PC-9 (cell line): Measurements from ENCODE around the gene MTA3. TPM values are rescaled to one million over a fixed set of nuclear protein-coding genes. Genes with fewer than 3 reads are reported as not detected.

Experiments
- BruUV-seq: library from RNA; stranded (reverse); fragments of 400-500 nt; replicated peaks from 2 replicates; lab custom pipeline; 2021; lab: Mats Ljungman, UMichigan
- CTCF ChIA-PET: fragments of 300-600 bp; sonication (Branson Sonifier 250); formaldehyde crosslinking; loops from one replicate; lab custom pipeline; 2022; ENCODE audit warnings: antibody characterized with exemption; lab: Charles Lee
- POLR2A ChIA-PET: fragments of 300-600 bp; sonication (Branson Sonifier 250); formaldehyde crosslinking; loops from one replicate; lab custom pipeline; 2022; ENCODE audit warnings: antibody characterized with exemption; ENCODE audit not compliant: unreplicated experiment; lab: Charles Lee
- DNase-seq, 2 experiments: peaks; one replicate each; pipeline versions ENCODE4 v3.0.0 to v3.0.0-alpha.2; 2015 to 2022; ENCODE audit warnings: mixed read lengths in 1 of 2
- H2AFZ ChIP-seq: fragments of 200-600 bp; sonication (generic); 2 replicates; pipeline ENCODE4 v1.8.1; 2017; ENCODE audit warnings: antibody characterized with exemption
- H3F3A ChIP-seq: fragments of 200-600 bp; sonication (generic); 2 replicates; pipeline ENCODE4 v1.8.1; 2017; ENCODE audit warnings: antibody characterized with exemption, mild to moderate bottlenecking, low read depth; ENCODE audit not compliant: insufficient read depth
- H3K27ac ChIP-seq: fragments of 200-600 bp; sonication (generic); 2 replicates; pipeline ENCODE4 v1.6.1; 2016; ENCODE audit warnings: mixed run types
- H3K27me3 ChIP-seq: fragments of 200-600 bp; sonication (generic); 2 replicates; pipeline ENCODE4 v1.6.1; 2016; ENCODE audit warnings: low read depth, mixed run types; ENCODE audit not compliant: insufficient read depth
- H3K36me3 ChIP-seq: fragments of 200-600 bp; sonication (generic); 2 replicates; pipeline ENCODE4 v1.6.1; 2016; ENCODE audit warnings: low read depth, mixed run types
- H3K4me1 ChIP-seq: fragments of 200-600 bp; sonication (generic); replicated peaks from 2 replicates; pipeline ENCODE4 v1.6.1; 2016; ENCODE audit warnings: mixed run types; ENCODE audit not compliant: insufficient read depth
- H3K4me2 ChIP-seq: fragments of 200-600 bp; sonication (generic); 2 replicates; pipeline ENCODE4 v1.6.1; 2017; ENCODE audit warnings: mixed run types
- H3K4me3 ChIP-seq: fragments of 200-600 bp; sonication (generic); 2 replicates; pipeline ENCODE4 v1.6.1; 2016; ENCODE audit warnings: mixed run types
- H3K79me2 ChIP-seq: fragments of 200-600 bp; sonication (generic); 2 replicates; pipeline ENCODE4 v1.6.1; 2017; ENCODE audit warnings: low read depth, mixed run types
- H3K9me2 ChIP-seq: fragments of 200-600 bp; sonication (generic); 2 replicates; pipeline ENCODE4 v1.8.1; 2017; ENCODE audit warnings: mild to moderate bottlenecking; ENCODE audit not compliant: insufficient read depth
- H3K9me3 ChIP-seq: fragments of 200-600 bp; sonication (generic); 2 replicates; pipeline ENCODE4 v1.8.1; 2016; ENCODE audit warnings: low read depth; ENCODE audit not compliant: insufficient read depth
- H4K20me1 ChIP-seq: fragments of 200-600 bp; sonication (generic); 2 replicates; pipeline ENCODE4 v1.8.1; 2017; ENCODE audit not compliant: insufficient read depth
- CTCF ChIP-seq: fragments of 200-600 bp; sonication (generic); conservative IDR thresholded peaks from 2 replicates; pipeline ENCODE4 v1.6.1; 2017; ENCODE audit warnings: mixed run types, antibody characterized with exemption, mild to moderate bottlenecking, moderate library complexity
- EZH2 ChIP-seq: fragments of 200-600 bp; sonication (generic); IDR thresholded peaks from 2 replicates; pipeline ENCODE4 v1.8.0; 2017; ENCODE audit warnings: antibody characterized with exemption, low read depth
- intact Hi-C: fragments of 100-400 bp; cut with micrococcal nuclease; formaldehyde crosslinking; loops from one replicate; pipeline ENCODE4 v1.10.0; 2022; ENCODE audit not compliant: unreplicated experiment
- total RNA-seq: library from RNA; stranded (reverse); gene quantifications from 2 replicates; pipeline ENCODE4 v1.2.3, GENCODE V29; 2021

MTA3 gene
- total RNA-seq, 1 experiment from 2014 or later, result 89.8 TPM

DNA sequence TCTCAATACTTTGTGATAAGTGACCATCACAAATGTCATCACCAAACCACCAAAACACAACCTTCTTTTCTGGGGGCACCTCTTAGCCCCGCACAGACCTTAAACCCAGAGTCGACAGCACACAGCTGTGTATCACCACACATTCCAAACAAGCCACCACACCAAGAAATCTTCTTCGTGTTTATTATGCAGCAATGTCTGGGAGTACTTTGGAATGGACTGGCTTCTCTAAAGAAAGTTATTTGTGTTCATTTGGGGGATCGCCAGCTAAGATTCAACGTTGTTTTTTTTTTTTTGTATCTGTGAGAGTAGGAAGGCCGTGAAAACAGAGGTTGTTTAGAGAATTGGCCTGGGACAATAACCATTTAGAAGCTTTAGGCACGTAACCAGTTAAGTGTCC is 1.1 kb upstream of the MTA3 start:
- Histone ChIP-seq H3K4me2 (peak overlapping the region; percentile 35), H3K27me3 (no peaks in the 10 kb centered on the region)

GRCh38 chr2:42567806-42568400 is 529 bp upstream of the MTA3 start:
- Histone ChIP-seq H3K9me3 (no peaks in the 10 kb centered on the region), H3K4me3 (no peak overlapping the region), H3K27ac (peak overlapping the region; percentile 54), H3K79me2 (peaks cover 37% of the 10 kb centered on the region), H3F3A (peaks cover 52% of the 10 kb centered on the region), H2AFZ (no peak overlapping the region), H3K4me1 (peaks cover 65% of the 10 kb centered on the region), H3K9me2 (no peaks in the 10 kb centered on the region), H4K20me1 (peaks cover 2% of the 10 kb centered on the region; the same call in 1 of the 2 replicates), H3K4me2 (peak overlapping the region; percentile 35), H3K27me3 (no peaks in the 10 kb centered on the region), H3K36me3 (peaks cover 20% of the 10 kb centered on the region)
- POLR2A ChIA-PET, result no interaction called here
- TSS peak; percentile 41 for BruUV-seq
- DNase-seq, result peak in 1 of 2 experiments; percentile 25
- CTCF ChIA-PET, result no interaction called here
- TF ChIP-seq CTCF (no peak), EZH2 (no peak)
- intact Hi-C loops, result no loop called here

More for the DNA sequence above, 1.1 kb upstream of the MTA3 start:
- Histone ChIP-seq H3K27ac (peak overlapping the region; percentile 54), H3K4me1 (peaks cover 69% of the 10 kb centered on the region), H3K36me3 (peaks cover 14% of the 10 kb centered on the region; the same call in 1 of the 2 replicates), H3K4me3 (no peak overlapping the region), H2AFZ (no peak overlapping the region), H3F3A (peaks cover 58% of the 10 kb centered on the region), H3K79me2 (peaks cover 32% of the 10 kb centered on the region), H3K9me2 (no peaks in the 10 kb centered on the region), H3K9me3 (no peaks in the 10 kb centered on the region), H4K20me1 (no peaks in the 10 kb centered on the region)
- ChIA-PET CTCF (no interaction called here), POLR2A (interaction anchor here (0.7 kb wide), 1 partner anchor 205 kb away, joined by 4 read pairs; no protein-coding TSS in a partner anchor)
- DNase-seq, result no peak
- TF ChIP-seq EZH2 (no peak), CTCF (no peak)
- intact Hi-C loops, result no loop called here
- no TSS peak for BruUV-seq

GRCh38 chr2:42569116-42569711 is 782 bp downstream of the MTA3 start:
- peak overlapping the region; percentile 84 for H2AFZ ChIP-seq
- no peaks in the 10 kb centered on the region for H3K9me3 ChIP-seq
- H3K27me3 ChIP-seq, result no peaks in the 10 kb centered on the region
- TF ChIP-seq EZH2 (no peak), CTCF (no peak)
- BruUV-seq, result no TSS peak
- no peaks in the 10 kb centered on the region for H3K9me2 ChIP-seq
- ChIA-PET POLR2A (interaction anchor here (0.7 kb wide), 1 partner anchor 17 kb away, joined by 5 read pairs; no protein-coding TSS in a partner anchor), CTCF (interaction anchor here (1.0 kb wide), 1 partner anchor 73 kb away, joined by 17 read pairs; no protein-coding TSS in a partner anchor)
- H3F3A ChIP-seq, result peaks cover 39% of the 10 kb centered on the region
- peaks cover 52% of the 10 kb centered on the region for H3K4me1 ChIP-seq
- H3K4me2 ChIP-seq, result peak overlapping the region; percentile 97
- peak overlapping the region; percentile 54 for H3K27ac ChIP-seq
- H3K36me3 ChIP-seq, result peaks cover 26% of the 10 kb centered on the region
- peaks cover 3% of the 10 kb centered on the region; the same call in 1 of the 2 replicates for H4K20me1 ChIP-seq
- no peak for DNase-seq
- peak overlapping the region; percentile 76 for H3K4me3 ChIP-seq
- intact Hi-C loops, result no loop called here
- peaks cover 45% of the 10 kb centered on the region for H3K79me2 ChIP-seq
